HG02938 (cell line): ENCODE measurements around the gene TENT5C.

Source experiments
- ATAC-seq: cut with Tn5 transposase; IDR thresholded peaks from one replicate; pipeline ENCODE4 v1.9.1; 2021; ENCODE audit warnings: mild to moderate bottlenecking, moderate library complexity; ENCODE audit not compliant: unreplicated experiment

Gene TENT5C

GRCh38 chr1:117572546-117572945, 33.3 kb upstream of the TENT5C start:
- no peak for ATAC-seq

- ATAC-seq: no peak
Observed at GRCh38 chr1:117573386-117574023, 32.3 kb upstream of the TENT5C start.

GRCh38 chr1:117574161-117574835, 31.6 kb upstream of the TENT5C start:
- no peak for ATAC-seq

GRCh38 chr1:117575586-117576225, 30.1 kb upstream of the TENT5C start:
- no peak for ATAC-seq

- ATAC-seq: no peak
Observed at GRCh38 chr1:117576236-117576635, 29.6 kb upstream of the TENT5C start.

GRCh38 chr1:117577191-117577885, 28.5 kb upstream of the TENT5C start:
- no peak for ATAC-seq

- ATAC-seq: no peak
Observed at GRCh38 chr1:117578466-117578865, 27.4 kb upstream of the TENT5C start.

GRCh38 chr1:117579221-117579906, 26.5 kb upstream of the TENT5C start:
- no peak for ATAC-seq

- ATAC-seq: no peak
Observed at GRCh38 chr1:117580436-117580835, 25.4 kb upstream of the TENT5C start.

- no peak for ATAC-seq
Observed at GRCh38 chr1:117580882-117581281, 25.0 kb upstream of the TENT5C start.

- no peak for ATAC-seq
Observed at GRCh38 chr1:117581391-117581943, 24.4 kb upstream of the TENT5C start.

- ATAC-seq: no peak
Observed at GRCh38 chr1:117582451-117582850, 23.4 kb upstream of the TENT5C start.

GRCh38 chr1:117583247-117583646, 22.6 kb upstream of the TENT5C start:
- ATAC-seq: no peak

- ATAC-seq: no peak
Observed at GRCh38 chr1:117584181-117584580, 21.7 kb upstream of the TENT5C start.

- ATAC-seq: no peak
Observed at GRCh38 chr1:117585086-117585485, 20.8 kb upstream of the TENT5C start.

- ATAC-seq: no peak
Observed at GRCh38 chr1:117586337-117586736, 19.5 kb upstream of the TENT5C start.

- no peak for ATAC-seq
Observed at GRCh38 chr1:117586747-117587498, 18.9 kb upstream of the TENT5C start.

GRCh38 chr1:117587499-117588356, 18.1 kb upstream of the TENT5C start:
- no peak for ATAC-seq

GRCh38 chr1:117589544-117589943, 16.3 kb upstream of the TENT5C start:
- no peak for ATAC-seq
